ENCODE results near the gene CRMP1.

GRCh38 chr4:5821665-5822358 lies 71.1 kb downstream of the CRMP1 start:
- no peak for TF ChIP-seq NFYB (IDR thresholded peaks at IDR 0.05; ENCODE audit: extremely low read depth, insufficient read length)
- TF ChIP-seq CTCF (IDR thresholded peaks at IDR 0.05 in 2 of 3, conservative IDR thresholded peaks at IDR 0.05 in 1 of 3; ENCODE audit: insufficient read depth in 2 of 3, low read depth in 1 of 3, low read length in 3 of 3): peak; percentile 71 to 87 (median 72)
